NCI-H748 (cell line): ENCODE data around the gene EXOC4.

Experiments
- DNase-seq: peaks from one replicate; lab custom pipeline; 2025; ENCODE audit not compliant: unreplicated experiment; lab: John Stamatoyannopoulos, UW

The EXOC4 gene

GRCh38 chr7:133910761-133911160, 657.9 kb downstream of the EXOC4 start:
- peak; percentile 97 for DNase-seq

GRCh38 chr7:133911724-133912123, 658.8 kb downstream of the EXOC4 start:
- DNase-seq, result no peak

GRCh38 chr7:133912916-133913697, 660.2 kb downstream of the EXOC4 start:
- DNase-seq, result peak; percentile 13

- no peak for DNase-seq
Observed at GRCh38 chr7:133916621-133917020, 663.7 kb downstream of the EXOC4 start.

- DNase-seq, result no peak
Observed at GRCh38 chr7:133919810-133920209, 666.9 kb downstream of the EXOC4 start.

GRCh38 chr7:133921635-133922182, 668.8 kb downstream of the EXOC4 start:
- no peak for DNase-seq

GRCh38 chr7:133923974-133924373, 671.1 kb downstream of the EXOC4 start:
- no peak for DNase-seq

- peak; percentile 91 for DNase-seq
Observed at GRCh38 chr7:133931053-133931452, 678.2 kb downstream of the EXOC4 start.

GRCh38 chr7:133932591-133932990, 679.7 kb downstream of the EXOC4 start:
- DNase-seq, result no peak

- DNase-seq, result no peak
Observed at GRCh38 chr7:133934262-133934976, 681.5 kb downstream of the EXOC4 start.

GRCh38 chr7:133934977-133935330, 682.1 kb downstream of the EXOC4 start:
- DNase-seq, result no peak

GRCh38 chr7:133936074-133936473, 683.2 kb downstream of the EXOC4 start:
- DNase-seq, result no peak

- no peak for DNase-seq
Observed at GRCh38 chr7:133937786-133938185, 684.9 kb downstream of the EXOC4 start.

GRCh38 chr7:133940368-133940767, 687.5 kb downstream of the EXOC4 start:
- DNase-seq, result peak; percentile 32

GRCh38 chr7:133941496-133941895, 688.6 kb downstream of the EXOC4 start:
- DNase-seq, result no peak

- DNase-seq, result no peak
Observed at GRCh38 chr7:133945497-133945896, 692.6 kb downstream of the EXOC4 start.

GRCh38 chr7:133947458-133948254, 694.8 kb downstream of the EXOC4 start:
- DNase-seq, result peak; percentile 29

- no peak for DNase-seq
Observed at GRCh38 chr7:133948588-133948987, 695.7 kb downstream of the EXOC4 start.

GRCh38 chr7:133950855-133951254, 698.0 kb downstream of the EXOC4 start:
- no peak for DNase-seq

GRCh38 chr7:133955208-133955607, 702.3 kb downstream of the EXOC4 start:
- DNase-seq, result no peak

- no peak for DNase-seq
Observed at GRCh38 chr7:133957845-133958244, 705.0 kb downstream of the EXOC4 start.
